Hepatocyte (in vitro differentiated cells): ENCODE results near the gene DDN.
A peak's percentile ranks its signal among the peaks of the same experiment; 100 is the strongest.

Experiments used
- CTCF ChIP-seq: fragments of 200-600 bp; sonication (generic); IDR thresholded peaks from 2 replicates; pipeline ENCODE4 v1.5.1; 2016; ENCODE audit warnings: antibody characterized with exemption, mild to moderate bottlenecking; ENCODE audit not compliant: poor library complexity
- EZH2 ChIP-seq: fragments of 200-600 bp; sonication (generic); IDR thresholded peaks from 2 replicates; pipeline ENCODE4 v1.6.1; 2016; ENCODE audit warnings: antibody characterized with exemption, mild to moderate bottlenecking, borderline replicate concordance
- EZH2phosphoT487 ChIP-seq: fragments of 200-600 bp; sonication (generic); IDR thresholded peaks from one replicate; pipeline ENCODE4 v1.6.1; 2018; ENCODE audit warnings: antibody characterized with exemption, mild to moderate bottlenecking, low read depth, moderate library complexity; ENCODE audit not compliant: unreplicated experiment, severe bottlenecking

GRCh38 chr12:48980389-48980952 lies 18.7 kb downstream of the DDN start:
- TF ChIP-seq CTCF (peak; percentile 17), EZH2phosphoT487 (peak; percentile 33), EZH2 (peak; percentile 91)
